CD8-positive, alpha-beta memory T cell (primary cell): Measurements from ENCODE around the gene ENDOD1. TPM values are rescaled to one million over a fixed set of nuclear protein-coding genes. Genes with fewer than 3 reads are reported as not detected.
"Not testable (repeated sequence)": the region's sequence is repeated elsewhere in the genome, so short reads cannot be mapped to it uniquely, and the experiment has no call there.

Experiments
- CTCF ChIA-PET: fragments of 350-600 bp; sonication (Branson Sonifier 250); formaldehyde crosslinking; loops from one replicate; lab custom pipeline; 2021; ENCODE audit warnings: antibody characterized with exemption; lab: Charles Lee
- POLR2A ChIA-PET: fragments of 350-600 bp; sonication (Branson Sonifier 250); formaldehyde crosslinking; loops from one replicate; lab custom pipeline; 2021; ENCODE audit warnings: antibody characterized with exemption; lab: Charles Lee
- DNase-seq, 5 donors: peaks; one replicate each; pipeline versions ENCODE4 v3.0.0 to v3.0.0-alpha.2; 2020 to 2022; ENCODE audit warnings: mixed read lengths in 1 of 5
- H3K27ac ChIP-seq: one replicate; pipeline ENCODE4 v1.7.0; 2013; ENCODE audit warnings: low read depth, mild to moderate bottlenecking, low read length, moderate library complexity
- H3K27me3 ChIP-seq: 2 replicates; pipeline ENCODE4 v1.7.0; 2013; ENCODE audit warnings: low read length, mild to moderate bottlenecking; ENCODE audit not compliant: insufficient read depth, poor library complexity, severe bottlenecking
- H3K36me3 ChIP-seq: 2 replicates; pipeline ENCODE4 v1.7.0; 2013; ENCODE audit warnings: mild to moderate bottlenecking, low read length, moderate library complexity; ENCODE audit not compliant: insufficient read depth
- H3K4me1 ChIP-seq: 2 replicates; pipeline ENCODE4 v1.7.0; 2013; ENCODE audit warnings: mild to moderate bottlenecking, low read length, moderate library complexity; ENCODE audit not compliant: insufficient read depth
- H3K4me3 ChIP-seq: 2 replicates; pipeline ENCODE4 v1.7.0; 2013; ENCODE audit warnings: mild to moderate bottlenecking, low read length
- H3K9me3 ChIP-seq: 2 replicates; pipeline ENCODE4 v1.7.0; 2013; ENCODE audit warnings: mild to moderate bottlenecking, low read length
- H3K27ac Mint-ChIP-seq, 8 donors: one replicate each; pipeline ENCODE4 v1.8.0; 2020 to 2021; ENCODE audit warnings: mixed read lengths in 8 of 8, mild to moderate bottlenecking in 6 of 8, inconsistent platforms in 3 of 8, moderate library complexity in 3 of 8
- H3K27me3 Mint-ChIP-seq, 2 donors: one replicate each; pipeline ENCODE4 v1.8.0; 2020 to 2021; ENCODE audit warnings: mixed read lengths in 2 of 2, mild to moderate bottlenecking in 1 of 2, moderate library complexity in 1 of 2
- H3K36me3 Mint-ChIP-seq, 3 donors: one replicate each; pipeline ENCODE4 v1.8.0; 2020 to 2021; ENCODE audit warnings: mixed read lengths in 3 of 3, inconsistent platforms in 1 of 3, mild to moderate bottlenecking in 1 of 3
- H3K4me1 Mint-ChIP-seq, 3 donors: one replicate each; pipeline ENCODE4 v1.8.0; 2020 to 2021; ENCODE audit warnings: mixed read lengths in 3 of 3, inconsistent platforms in 1 of 3, mild to moderate bottlenecking in 1 of 3
- H3K4me3 Mint-ChIP-seq, 7 donors: one replicate each; pipeline ENCODE4 v1.8.0; 2020 to 2021; ENCODE audit warnings: mixed read lengths in 7 of 7, mild to moderate bottlenecking in 6 of 7, moderate library complexity in 4 of 7, inconsistent platforms in 2 of 7
- H3K9me3 Mint-ChIP-seq, 5 donors: one replicate each; pipeline ENCODE4 v1.8.0; 2020 to 2022; ENCODE audit warnings: mixed read lengths in 5 of 5, mild to moderate bottlenecking in 3 of 5, moderate library complexity in 2 of 5, inconsistent platforms in 1 of 5
- polyA plus RNA-seq: library from polyadenylated mRNA; unstranded; fragments of 300-500 nt; fragmentation: Illumina TruSeq; gene quantifications from one replicate; pipeline ENCODE4 v1.2.3, GENCODE V29; 2021
- total RNA-seq, 2 experiments: library from RNA; stranded (reverse); gene quantifications; one replicate each; pipeline ENCODE4 v1.2.3, GENCODE V29; 2021

The ENDOD1 gene
- total and polyA plus RNA-seq, 3 experiments from 2014 or later: 11.1 to 30.1 (median 29.6) TPM

GRCh38 chr11:95103701-95104100, 14.1 kb downstream of the ENDOD1 start:
- no peaks in the 10 kb centered on the region for H3K4me1 ChIP-seq

DNA sequence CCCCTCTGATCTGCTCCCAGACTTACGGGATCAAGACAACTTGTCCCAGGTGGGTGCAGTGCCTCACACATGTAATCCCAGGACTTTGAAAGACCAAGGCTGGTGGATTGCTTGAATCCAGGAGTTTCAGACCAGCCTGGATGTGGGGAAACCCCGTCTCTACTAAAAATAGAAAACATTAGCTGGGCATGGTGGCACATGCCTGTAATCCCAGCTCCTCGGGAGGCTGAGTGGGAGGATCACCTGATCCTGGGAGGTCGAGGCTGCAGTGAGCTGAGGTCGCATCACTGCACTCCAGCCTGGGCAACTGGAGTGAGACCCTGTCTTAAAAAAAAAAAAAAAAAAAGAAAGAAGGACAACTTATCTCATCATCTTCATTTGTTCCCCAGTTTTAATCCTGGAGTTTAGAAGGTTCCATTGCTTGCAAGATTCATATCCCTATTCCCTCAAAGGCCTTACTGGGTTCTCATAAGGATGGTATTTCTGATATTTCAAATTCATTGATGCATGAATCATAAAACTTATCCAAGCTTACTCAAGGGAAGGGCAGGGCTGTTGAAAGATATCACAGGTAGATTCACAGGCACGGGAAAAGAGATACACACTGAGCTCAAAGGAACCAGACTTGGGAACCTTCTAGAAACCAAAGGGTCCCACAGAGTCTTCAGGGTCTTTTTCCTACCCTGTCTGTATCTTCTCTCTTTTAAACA, 14.6 kb downstream of the ENDOD1 start:
- H3K4me1 Mint-ChIP-seq: peaks cover 6 to 23% (median 15%) of the 10 kb centered on the region in 3 donors
- H3K9me3 Mint-ChIP-seq: no peaks in the 10 kb centered on the region
- DNase-seq: no peak
- peaks cover 4 to 19% (median 17%) of the 10 kb centered on the region in 3 donors for H3K36me3 Mint-ChIP-seq
- no peak overlapping the region for H3K27ac ChIP-seq
- H3K27me3 Mint-ChIP-seq: no peaks in the 10 kb centered on the region
- H3K4me3 Mint-ChIP-seq: no peak overlapping the region
- no peaks in the 10 kb centered on the region for H3K27me3 ChIP-seq
- no peaks in the 10 kb centered on the region for H3K36me3 ChIP-seq
- H3K27ac Mint-ChIP-seq: peak overlapping the region in 1 of 8 donors; percentile 40
- no peak overlapping the region for H3K4me3 ChIP-seq
- H3K9me3 ChIP-seq: no peaks in the 10 kb centered on the region
- POLR2A ChIA-PET: interaction anchor here (1.9 kb wide), 1 partner anchor 15 kb away, joined by 9 read pairs; the partner anchor contains the start of gene ENDOD1
- CTCF ChIA-PET: interaction anchor here (0.9 to 1.4 kb wide), 2 partner anchors 11 kb away, joined by 3 to 4 read pairs; no protein-coding TSS in a partner anchor
- no peaks in the 10 kb centered on the region for H3K4me1 ChIP-seq

More at GRCh38 chr11:95103701-95104100, 14.1 kb downstream of the ENDOD1 start:
- no peaks in the 10 kb centered on the region for H3K9me3 Mint-ChIP-seq
- peaks cover 0 to 15% (median 12%) of the 10 kb centered on the region in 3 donors for H3K36me3 Mint-ChIP-seq
- Histone ChIP-seq H3K27ac (no peak overlapping the region), H3K27me3 (no peaks in the 10 kb centered on the region), H3K9me3 (no peaks in the 10 kb centered on the region), H3K36me3 (no peaks in the 10 kb centered on the region), H3K4me3 (no peak overlapping the region)
- H3K27ac Mint-ChIP-seq: peak overlapping the region in 1 of 8 donors; percentile 40
- H3K27me3 Mint-ChIP-seq: no peaks in the 10 kb centered on the region
- H3K4me3 Mint-ChIP-seq: no peak overlapping the region
- no peak for DNase-seq
- H3K4me1 Mint-ChIP-seq: peaks cover 10 to 23% (median 17%) of the 10 kb centered on the region in 3 donors
- ChIA-PET POLR2A (interaction anchor here (1.9 kb wide), 1 partner anchor 14 kb away, joined by 9 read pairs; the partner anchor contains the start of gene ENDOD1), CTCF (interaction anchor here (1.4 kb wide), 1 partner anchor 10 kb away, joined by 4 read pairs; no protein-coding TSS in a partner anchor)

DNA sequence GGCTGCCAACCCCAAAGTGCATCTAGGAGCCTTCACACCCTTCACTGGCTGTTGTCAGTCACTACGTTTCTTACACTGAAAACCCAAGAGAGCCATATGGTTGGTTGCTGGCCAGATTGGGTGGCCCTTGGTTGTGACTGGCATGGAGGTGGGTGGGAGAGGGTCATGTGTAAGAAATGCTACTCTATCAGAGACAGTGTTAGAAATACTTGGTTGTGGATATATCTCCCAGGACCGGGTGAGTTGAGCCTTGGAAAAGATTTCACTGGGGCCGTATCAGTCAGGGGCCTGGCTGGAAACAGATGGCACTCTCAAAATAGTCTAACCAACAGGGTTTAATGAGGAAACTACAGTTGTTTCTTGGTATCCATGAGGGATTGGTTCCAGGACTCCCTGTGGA, 15.2 kb downstream of the ENDOD1 start:
- peaks cover 10 to 23% (median 15%) of the 10 kb centered on the region in 3 donors for H3K4me1 Mint-ChIP-seq
- CTCF ChIA-PET: interaction anchor here (0.9 to 1.8 kb wide), 2 partner anchors 11 to 15 kb away, joined by 3 to 7 read pairs; partner anchors contain the start of gene ENDOD1
- peaks cover 10 to 23% (median 22%) of the 10 kb centered on the region in 3 donors for H3K36me3 Mint-ChIP-seq
- no peak overlapping the region for H3K27ac ChIP-seq
- POLR2A ChIA-PET: no interaction called here
- no peak overlapping the region for H3K4me3 ChIP-seq
- no peak overlapping the region for H3K4me3 Mint-ChIP-seq
- no peak for DNase-seq
- H3K27me3 Mint-ChIP-seq: no peaks in the 10 kb centered on the region
- no peaks in the 10 kb centered on the region for H3K36me3 ChIP-seq
- no peaks in the 10 kb centered on the region for H3K9me3 Mint-ChIP-seq
- H3K4me1 ChIP-seq: no peaks in the 10 kb centered on the region
- no peaks in the 10 kb centered on the region for H3K27me3 ChIP-seq
- no peaks in the 10 kb centered on the region for H3K9me3 ChIP-seq
- no peak overlapping the region for H3K27ac Mint-ChIP-seq

- ChIA-PET POLR2A (interaction anchor here (1.2 kb wide), 1 partner anchor 22 kb away, joined by 7 read pairs; no protein-coding TSS in a partner anchor), CTCF (interaction anchor here (1.0 to 1.6 kb wide), 2 partner anchors 14 to 15 kb away, joined by 3 read pairs; no protein-coding TSS in a partner anchor)
- no peak overlapping the region for H3K4me3 Mint-ChIP-seq
- H3K4me3 ChIP-seq: no peak overlapping the region
- DNase-seq: no peak
- no peaks in the 10 kb centered on the region for H3K9me3 ChIP-seq
- H3K27me3 Mint-ChIP-seq: peaks cover 0 to 2% of the 10 kb centered on the region in 2 donors
- H3K36me3 ChIP-seq: no peaks in the 10 kb centered on the region
- peak overlapping the region; percentile 66 for H3K27ac ChIP-seq
- H3K9me3 Mint-ChIP-seq: no peaks in the 10 kb centered on the region
- peaks cover 20 to 29% (median 27%) of the 10 kb centered on the region in 3 donors for H3K36me3 Mint-ChIP-seq
- H3K27ac Mint-ChIP-seq: peak overlapping the region in 1 of 8 donors; percentile 38
- H3K27me3 ChIP-seq: no peaks in the 10 kb centered on the region
- H3K4me1 Mint-ChIP-seq: peaks cover 11 to 31% (median 21%) of the 10 kb centered on the region in 3 donors
- no peaks in the 10 kb centered on the region for H3K4me1 ChIP-seq
These were observed 18.5 kb downstream of the ENDOD1 start for GRCh38 chr11:95108159-95108611.

DNA sequence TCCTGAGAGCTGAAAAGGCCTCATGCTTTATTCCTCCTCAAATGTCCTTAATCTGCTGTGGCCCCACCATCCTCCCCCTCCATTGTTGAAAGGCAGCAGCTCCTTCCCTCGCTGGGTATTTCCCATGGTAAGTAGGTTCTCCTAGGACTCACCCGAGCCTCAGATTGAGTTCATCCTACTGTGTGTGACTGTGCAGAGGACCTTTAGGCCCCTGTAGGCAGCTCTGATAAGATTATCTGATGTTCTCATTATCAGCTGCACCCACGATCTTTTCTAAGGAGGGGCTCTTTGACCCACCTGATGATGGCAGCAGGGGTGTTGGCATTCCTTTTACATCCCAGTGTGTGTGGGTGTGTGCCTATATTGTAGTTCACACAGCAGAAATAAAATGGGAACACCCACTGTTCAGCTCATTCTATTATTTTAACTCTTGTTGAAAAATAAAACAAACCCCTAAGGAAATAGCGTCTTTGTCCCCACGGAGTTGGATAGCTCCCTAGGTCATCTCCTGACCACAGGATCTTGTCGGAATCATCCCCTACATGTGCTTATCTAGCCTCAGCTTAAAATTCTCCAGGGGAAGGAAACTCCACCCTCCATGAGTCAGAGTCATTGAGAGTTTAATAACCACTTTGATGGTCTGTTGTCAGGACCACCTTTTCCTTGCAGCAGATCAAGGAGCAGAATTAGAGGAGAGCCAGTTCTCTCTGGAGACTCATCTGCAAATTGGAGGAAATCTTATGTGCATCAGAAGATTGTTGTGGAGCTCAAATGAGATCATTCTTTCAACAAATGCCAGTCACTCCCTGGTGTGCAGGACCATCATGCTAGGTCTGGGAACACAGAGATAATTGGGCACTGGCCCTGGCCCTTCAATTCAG, 19.3 kb downstream of the ENDOD1 start:
- Histone ChIP-seq H3K9me3 (no peaks in the 10 kb centered on the region), H3K27ac (no peak overlapping the region), H3K4me3 (no peak overlapping the region), H3K27me3 (no peaks in the 10 kb centered on the region), H3K4me1 (no peaks in the 10 kb centered on the region), H3K36me3 (no peaks in the 10 kb centered on the region)
- Mint-ChIP-seq H3K27me3 (peaks cover 0 to 2% of the 10 kb centered on the region in 2 donors), H3K27ac (no peak overlapping the region), H3K4me3 (no peak overlapping the region), H3K4me1 (peaks cover 10 to 34% (median 20%) of the 10 kb centered on the region in 3 donors), H3K9me3 (no peaks in the 10 kb centered on the region), H3K36me3 (peaks cover 20 to 31% (median 29%) of the 10 kb centered on the region in 3 donors)
- no peak for DNase-seq
- ChIA-PET CTCF (interaction anchor here (1.0 to 1.6 kb wide), 2 partner anchors 15 to 16 kb away, joined by 3 read pairs; no protein-coding TSS in a partner anchor), POLR2A (interaction anchor here (0.5 to 1.2 kb wide), 2 partner anchors 13 to 21 kb away, joined by 3 to 7 read pairs; no protein-coding TSS in a partner anchor)

DNA sequence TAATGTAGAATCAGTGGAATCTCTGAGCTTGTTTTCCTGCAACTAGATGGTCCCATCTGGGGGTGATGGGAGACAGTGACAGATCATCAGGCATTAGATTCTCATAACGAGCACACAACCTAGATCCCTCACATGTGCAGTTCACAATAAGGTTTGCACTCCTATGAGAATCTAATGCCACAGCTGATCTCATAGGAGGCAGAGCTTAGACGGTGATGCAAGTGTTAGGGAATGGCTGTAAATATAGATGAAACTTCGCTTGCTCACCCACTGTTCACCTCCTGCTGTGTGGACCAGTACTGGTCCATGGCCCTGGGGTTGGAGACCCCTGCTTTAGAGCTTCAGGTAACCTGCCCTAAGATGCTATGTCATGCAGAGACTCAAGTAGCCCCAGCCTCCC, 21.8 kb downstream of the ENDOD1 start:
- H3K9me3 Mint-ChIP-seq, H3K27me3 ChIP-seq, H3K4me3 Mint-ChIP-seq, H3K4me1 ChIP-seq, POLR2A ChIA-PET, H3K4me3 ChIP-seq, H3K36me3 ChIP-seq, H3K9me3 ChIP-seq, CTCF ChIA-PET, H3K27me3 Mint-ChIP-seq, DNase-seq, H3K27ac ChIP-seq: not testable (repeated sequence)
- H3K27ac Mint-ChIP-seq: peak overlapping the region in 1 of 8 donors; percentile 36
- H3K4me1 Mint-ChIP-seq: peaks cover 7 to 25% (median 20%) of the 10 kb centered on the region in 3 donors
- H3K36me3 Mint-ChIP-seq: peaks cover 20 to 29% (median 26%) of the 10 kb centered on the region in 3 donors

DNA sequence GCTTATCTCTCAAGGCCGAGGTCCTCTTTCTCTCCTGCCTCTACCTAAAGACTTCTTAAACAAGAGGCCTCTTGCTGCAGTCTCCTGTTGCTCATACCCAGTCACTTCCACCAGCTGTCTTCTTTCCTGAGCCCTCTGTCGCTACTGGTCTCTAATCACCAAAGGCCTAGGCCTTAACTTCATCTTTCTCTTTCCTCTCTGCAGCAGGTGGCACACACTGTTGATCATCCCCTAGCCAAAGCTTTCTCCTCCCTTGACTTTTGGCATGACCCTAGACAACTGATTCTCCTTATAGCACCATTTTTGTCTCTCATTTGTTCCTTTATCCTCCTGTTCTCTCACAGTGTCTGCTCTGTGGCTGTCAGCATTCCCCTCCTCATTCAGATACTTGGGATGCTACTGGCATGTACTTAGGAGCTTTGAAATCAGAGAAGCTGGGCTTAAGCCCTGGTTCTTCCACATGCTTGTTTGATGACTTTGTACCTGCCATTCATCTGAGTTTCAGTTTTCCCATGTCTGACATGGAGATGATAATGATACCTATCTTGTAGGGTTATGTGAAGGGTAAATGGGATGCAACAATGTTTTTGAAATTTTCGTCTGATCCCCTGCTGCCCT, 22.4 kb downstream of the ENDOD1 start:
- ChIA-PET CTCF (no interaction called here), POLR2A (no interaction called here)
- no peak overlapping the region for H3K4me3 ChIP-seq
- no peaks in the 10 kb centered on the region for H3K9me3 Mint-ChIP-seq
- H3K4me1 Mint-ChIP-seq: peaks cover 7 to 24% (median 20%) of the 10 kb centered on the region in 3 donors
- no peaks in the 10 kb centered on the region for H3K36me3 ChIP-seq
- H3K27ac ChIP-seq: no peak overlapping the region
- no peak for DNase-seq
- no peaks in the 10 kb centered on the region for H3K9me3 ChIP-seq
- peak overlapping the region in 2 of 8 donors; percentile 25 to 36 for H3K27ac Mint-ChIP-seq
- H3K27me3 Mint-ChIP-seq: peaks cover 0 to 2% of the 10 kb centered on the region in 2 donors
- no peak overlapping the region for H3K4me3 Mint-ChIP-seq
- H3K27me3 ChIP-seq: no peaks in the 10 kb centered on the region
- no peaks in the 10 kb centered on the region for H3K4me1 ChIP-seq
- peaks cover 20 to 27% (median 26%) of the 10 kb centered on the region in 3 donors for H3K36me3 Mint-ChIP-seq
